CD14-positive monocyte (primary cell): Measurements from ENCODE around the gene TP53TG5. TPM values are rescaled to one million over a fixed set of nuclear protein-coding genes. Genes with fewer than 3 reads are reported as not detected.

Experiments used
- DNase-seq, 3 donors: peaks; one replicate each; pipeline ENCODE4 v3.0.0-alpha.2; 2011 to 2022
- H2AFZ ChIP-seq: 2 replicates; pipeline ENCODE4 v1.6.0; 2012; ENCODE audit warnings: mild to moderate bottlenecking, low read depth, low read length, inconsistent platforms; ENCODE audit not compliant: insufficient read depth, poor library complexity, severe bottlenecking
- H3K27ac ChIP-seq, 2 donors: 1 replicate in 1 of 2; 2 replicates in 1 of 2; pipeline ENCODE4 v1.5.1; 2012 to 2013; ENCODE audit warnings: low read length in 2 of 2, control low read depth in 1 of 2, inconsistent platforms in 1 of 2, low read depth in 1 of 2, mild to moderate bottlenecking in 1 of 2
- H3K27me3 ChIP-seq, 2 donors: one replicate each; pipeline versions ENCODE4 v1.6.0 to v1.6.1; 2011 to 2013; ENCODE audit warnings: low read length in 2 of 2; ENCODE audit not compliant: control insufficient read depth in 2 of 2, insufficient read depth in 2 of 2
- H3K36me3 ChIP-seq, 2 donors: replicated peaks in 1 of 2; 1 replicate in 1 of 2; 2 replicates in 1 of 2; pipeline versions ENCODE4 v1.5.1 to v1.6.1; 2012 to 2013; ENCODE audit warnings: low read length in 2 of 2, control low read depth in 1 of 2, inconsistent platforms in 1 of 2, mild to moderate bottlenecking in 1 of 2; ENCODE audit not compliant: insufficient read depth in 2 of 2, control insufficient read depth in 1 of 2
- H3K4me1 ChIP-seq, 2 donors: 1 replicate in 1 of 2; 2 replicates in 1 of 2; pipeline versions ENCODE4 v1.5.1 to v1.6.1; 2012 to 2013; ENCODE audit warnings: low read length in 2 of 2, control low read depth in 1 of 2, inconsistent platforms in 1 of 2, mild to moderate bottlenecking in 1 of 2, moderate library complexity in 1 of 2; ENCODE audit not compliant: insufficient read depth in 2 of 2, control insufficient read depth in 1 of 2
- H3K4me2 ChIP-seq: replicated peaks from 2 replicates; pipeline ENCODE3; 2012; ENCODE audit warnings: low read length, moderate library complexity, mild to moderate bottlenecking; ENCODE audit not compliant: poor library complexity, severe bottlenecking; ENCODE audit errors: extremely low read depth
- H3K4me3 ChIP-seq, 3 experiments: fragments of 200-600 bp in 1 of 3; sonication (generic) in 1 of 3; replicated peaks in 1 of 3; 1 replicate in 2 of 3; 2 replicates in 1 of 3; pipeline ENCODE4 v1.5.1; 2011 to 2013; ENCODE audit warnings: low read length in 3 of 3, mild to moderate bottlenecking in 3 of 3, control low read depth in 2 of 3, low read depth in 2 of 3, inconsistent platforms in 1 of 3, moderate library complexity in 1 of 3
- H3K79me2 ChIP-seq: 2 replicates; pipeline ENCODE4 v1.6.0; 2012; ENCODE audit warnings: mild to moderate bottlenecking, control low read depth, inconsistent platforms, low read length, moderate library complexity; ENCODE audit not compliant: insufficient read depth
- H3K9ac ChIP-seq: 2 replicates; pipeline ENCODE4 v1.6.0; 2017; ENCODE audit warnings: low read length, mild to moderate bottlenecking; ENCODE audit not compliant: insufficient read depth, poor library complexity, severe bottlenecking
- H3K9me3 ChIP-seq, 2 donors: replicated peaks in 1 of 2; 1 replicate in 1 of 2; 2 replicates in 1 of 2; pipeline versions ENCODE4 v1.5.1 to v1.6.1; 2012 to 2013; ENCODE audit warnings: low read length in 2 of 2, control low read depth in 1 of 2; ENCODE audit not compliant: control insufficient read depth in 1 of 2, insufficient read depth in 1 of 2
- H4K20me1 ChIP-seq: 2 replicates; pipeline ENCODE4 v1.6.0; 2012; ENCODE audit warnings: mild to moderate bottlenecking, low read length, control low read depth, moderate library complexity; ENCODE audit not compliant: insufficient read depth
- H3K27ac Mint-ChIP-seq, 7 donors: one replicate each; pipeline ENCODE4 v1.8.0; 2020; ENCODE audit warnings: mild to moderate bottlenecking in 7 of 7, mixed read lengths in 7 of 7, moderate library complexity in 6 of 7, inconsistent platforms in 2 of 7
- H3K27me3 Mint-ChIP-seq, 3 donors: one replicate each; pipeline ENCODE4 v1.8.0; 2021 to 2022; ENCODE audit warnings: low read depth in 3 of 3, mild to moderate bottlenecking in 3 of 3, mixed read lengths in 3 of 3, moderate library complexity in 3 of 3, inconsistent platforms in 1 of 3
- H3K36me3 Mint-ChIP-seq, 2 donors: one replicate each; pipeline ENCODE4 v1.8.0; 2020; ENCODE audit warnings: mixed read lengths in 2 of 2, inconsistent platforms in 1 of 2, mild to moderate bottlenecking in 1 of 2
- H3K4me1 Mint-ChIP-seq: one replicate; pipeline ENCODE4 v1.8.0; 2020; ENCODE audit warnings: mild to moderate bottlenecking, mixed read lengths
- H3K4me3 Mint-ChIP-seq, 2 donors: one replicate each; pipeline ENCODE4 v1.8.0; 2020; ENCODE audit warnings: mild to moderate bottlenecking in 2 of 2, mixed read lengths in 2 of 2, moderate library complexity in 1 of 2
- H3K9me3 Mint-ChIP-seq, 7 donors: one replicate each; pipeline ENCODE4 v1.8.0; 2020 to 2022; ENCODE audit warnings: mixed read lengths in 7 of 7, mild to moderate bottlenecking in 6 of 7, moderate library complexity in 6 of 7, inconsistent platforms in 2 of 7
- WGBS: methylation state at CpG from one replicate; pipeline ENCODE4 v1.1.5; 2013; ENCODE audit warnings: missing lambda C conversion rate; ENCODE audit not compliant: insufficient coverage; 5-methylcytosine and 5-hydroxymethylcytosine counted together
- intact Hi-C, 2 donors: fragments of 100-400 bp; cut with micrococcal nuclease; formaldehyde crosslinking; loops; one replicate each; pipeline versions ENCODE4 v1.15.0 to v1.15.1; 2023
- polyA plus RNA-seq, 3 donors: library from polyadenylated mRNA; depleted of rRNA in 1 of 3; unstranded in 2 of 3; stranded (reverse) in 1 of 3; fragments of 300-500 nt in 2 of 3; fragments of >200 nt in 1 of 3; fragmentation: Illumina TruSeq in 2 of 3; gene quantifications; 1 replicate in 2 of 3; 2 replicates in 1 of 3; pipeline ENCODE4 v1.2.3, GENCODE V29; 2012 to 2021
- TF ChIP-seq, protein P1 (sequence below): fragments of 200-600 bp; IDR thresholded peaks from one replicate; pipeline ENCODE4 v1.8.0; 2022; ENCODE audit warnings: antibody characterized with exemption, mild to moderate bottlenecking

The TP53TG5 gene
- polyA plus RNA-seq, 3 donors, result 0.11 TPM; not detected in 2

GRCh38 chr20:45419188-45420091 is 41.3 kb upstream of the TP53TG5 start:
- Histone ChIP-seq H3K4me3 (no peak overlapping the region), H4K20me1 (peaks cover 6% of the 10 kb centered on the region), H3K9me3 (no peaks in the 10 kb centered on the region), H3K36me3 (peaks cover 62 to 65% of the 10 kb centered on the region in 2 donors), H3K4me2 (no peak overlapping the region), H3K79me2 (peaks cover 35% of the 10 kb centered on the region), H3K27me3 (no peaks in the 10 kb centered on the region), H3K27ac (no peak overlapping the region), H3K4me1 (peaks cover 10 to 22% of the 10 kb centered on the region in 2 donors), H2AFZ (no peak overlapping the region), H3K9ac (no peak overlapping the region)
- no peaks in the 10 kb centered on the region for H3K27me3 Mint-ChIP-seq
- no peak for DNase-seq
- TF ChIP-seq, protein P1, sequence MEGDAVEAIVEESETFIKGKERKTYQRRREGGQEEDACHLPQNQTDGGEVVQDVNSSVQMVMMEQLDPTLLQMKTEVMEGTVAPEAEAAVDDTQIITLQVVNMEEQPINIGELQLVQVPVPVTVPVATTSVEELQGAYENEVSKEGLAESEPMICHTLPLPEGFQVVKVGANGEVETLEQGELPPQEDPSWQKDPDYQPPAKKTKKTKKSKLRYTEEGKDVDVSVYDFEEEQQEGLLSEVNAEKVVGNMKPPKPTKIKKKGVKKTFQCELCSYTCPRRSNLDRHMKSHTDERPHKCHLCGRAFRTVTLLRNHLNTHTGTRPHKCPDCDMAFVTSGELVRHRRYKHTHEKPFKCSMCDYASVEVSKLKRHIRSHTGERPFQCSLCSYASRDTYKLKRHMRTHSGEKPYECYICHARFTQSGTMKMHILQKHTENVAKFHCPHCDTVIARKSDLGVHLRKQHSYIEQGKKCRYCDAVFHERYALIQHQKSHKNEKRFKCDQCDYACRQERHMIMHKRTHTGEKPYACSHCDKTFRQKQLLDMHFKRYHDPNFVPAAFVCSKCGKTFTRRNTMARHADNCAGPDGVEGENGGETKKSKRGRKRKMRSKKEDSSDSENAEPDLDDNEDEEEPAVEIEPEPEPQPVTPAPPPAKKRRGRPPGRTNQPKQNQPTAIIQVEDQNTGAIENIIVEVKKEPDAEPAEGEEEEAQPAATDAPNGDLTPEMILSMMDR, result no peak
- peak overlapping the region in 2 of 7 donors; percentile 3 to 31 for H3K27ac Mint-ChIP-seq
- H3K9me3 Mint-ChIP-seq, result no peaks in the 10 kb centered on the region
- peaks cover 58 to 67% of the 10 kb centered on the region in 2 donors for H3K36me3 Mint-ChIP-seq
- no peak overlapping the region for H3K4me3 Mint-ChIP-seq
- intact Hi-C loops, result loop anchor here in 1 of 2 donors (5.0 kb wide), 1 partner anchor 52 kb away; no protein-coding TSS in a partner anchor
- peaks cover 14% of the 10 kb centered on the region for H3K4me1 Mint-ChIP-seq
- WGBS, result 94% methylated on average over 11 of the region's 17 CpGs

- Histone ChIP-seq H3K4me2 (peak overlapping the region; percentile 96), H3K4me1 (peaks cover 10 to 22% of the 10 kb centered on the region in 2 donors), H4K20me1 (peaks cover 6% of the 10 kb centered on the region), H2AFZ (peak overlapping the region; percentile 92), H3K36me3 (peaks cover 37 to 40% of the 10 kb centered on the region in 2 donors), H3K27ac (peak overlapping the region in 1 of 2 donors; percentile 85), H3K4me3 (peak overlapping the region; percentile 68 to 91 (median 71)), H3K9me3 (no peaks in the 10 kb centered on the region), H3K27me3 (no peaks in the 10 kb centered on the region), H3K9ac (no peak overlapping the region), H3K79me2 (peaks cover 35% of the 10 kb centered on the region)
- peak overlapping the region in 3 of 7 donors; percentile 92 to 96 (median 96) for H3K27ac Mint-ChIP-seq
- peaks cover 38 to 43% of the 10 kb centered on the region in 2 donors for H3K36me3 Mint-ChIP-seq
- no peaks in the 10 kb centered on the region for H3K9me3 Mint-ChIP-seq
- TF ChIP-seq, protein P1, result no peak
- no CpG with 5 or more reads among the region's 2 CpGs for WGBS
- H3K4me1 Mint-ChIP-seq, result peaks cover 14% of the 10 kb centered on the region
- peaks cover 0 to 2% (median 0%) of the 10 kb centered on the region in 3 donors for H3K27me3 Mint-ChIP-seq
- DNase-seq, result no peak
- H3K4me3 Mint-ChIP-seq, result peak overlapping the region; percentile 96
- intact Hi-C loops, result loop anchor here in 1 of 2 donors (5.0 kb wide), 1 partner anchor 50 kb away; no protein-coding TSS in a partner anchor
These were observed 38.8 kb upstream of the TP53TG5 start for GRCh38 chr20:45416917-45417316.
